Lower lobe of right lung (tissue), 2 donors: Measurements from ENCODE around the gene SETD3. TPM values are rescaled to one million over a fixed set of nuclear protein-coding genes. Genes with fewer than 3 reads are reported as not detected.
"Not testable (repeated sequence)": the region's sequence is repeated elsewhere in the genome, so short reads cannot be mapped to it uniquely, and the experiment has no call there.

Experiments
- ATAC-seq, 2 donors: fragments of 200-7000 bp; cut with Tn5 transposase; one replicate each; pipeline ENCODE4 v1.9.1; 2020 to 2022; ENCODE audit warnings: mild to moderate bottlenecking in 2 of 2, moderate library complexity in 2 of 2
- DNase-seq: peaks from one replicate; pipeline ENCODE4 v3.0.0-alpha.2; 2020
- H3K27ac ChIP-seq: fragments of 200-600 bp; one replicate; pipeline ENCODE4 v1.8.0; 2022
- H3K27me3 ChIP-seq: fragments of 200-600 bp; one replicate; pipeline ENCODE4 v1.8.0; 2022; ENCODE audit warnings: low read depth
- H3K36me3 ChIP-seq: fragments of 200-600 bp; one replicate; pipeline ENCODE4 v1.8.0; 2022; ENCODE audit warnings: mild to moderate bottlenecking
- H3K4me1 ChIP-seq: fragments of 200-600 bp; one replicate; pipeline ENCODE4 v1.8.0; 2022
- H3K4me3 ChIP-seq: fragments of 200-600 bp; one replicate; pipeline ENCODE4 v1.8.0; 2022; ENCODE audit warnings: mild to moderate bottlenecking
- H3K9me3 ChIP-seq: fragments of 200-600 bp; one replicate; pipeline ENCODE4 v1.8.0; 2022
- CTCF ChIP-seq: fragments of 200-600 bp; IDR thresholded peaks from one replicate; pipeline ENCODE4 v1.8.0; 2022; ENCODE audit warnings: antibody characterized with exemption, mild to moderate bottlenecking
- intact Hi-C: fragments of 100-400 bp; cut with DNase I; formaldehyde crosslinking; loops from one replicate; pipeline ENCODE4 v1.11.0; 2022
- total RNA-seq: library from RNA; stranded (reverse); fragmentation: NEBNext Ultra II Directional; extraction: Animal tissue kit (Norgen Biotek cat#: 25700); gene quantifications from one replicate; pipeline ENCODE4 v1.2.1, GENCODE V29; 2021
- donor health status: DM: no; HTN: yes; CAD: no; lungs with severe emphysema.

Gene SETD3
- total RNA-seq, 1 donor from 2014 or later = 78.7 TPM

- no peaks in the 10 kb centered on the region for H3K9me3 ChIP-seq
- no peak overlapping the region for H3K27ac ChIP-seq
- intact Hi-C loops = no loop called here
- TF ChIP-seq CTCF = no peak
- peaks cover 4% of the 10 kb centered on the region for H3K27me3 ChIP-seq
- ATAC-seq = no peak
- H3K4me1 ChIP-seq = no peaks in the 10 kb centered on the region
- no peak for DNase-seq
- no peaks in the 10 kb centered on the region for H3K36me3 ChIP-seq
- H3K4me3 ChIP-seq = no peak overlapping the region
These were observed 129.9 kb downstream of the SETD3 start for GRCh38 chr14:99350751-99351150.

- H3K27ac ChIP-seq = no peak overlapping the region
- no peak for ATAC-seq
These were observed 130.8 kb downstream of the SETD3 start for GRCh38 chr14:99349721-99350495.

DNA sequence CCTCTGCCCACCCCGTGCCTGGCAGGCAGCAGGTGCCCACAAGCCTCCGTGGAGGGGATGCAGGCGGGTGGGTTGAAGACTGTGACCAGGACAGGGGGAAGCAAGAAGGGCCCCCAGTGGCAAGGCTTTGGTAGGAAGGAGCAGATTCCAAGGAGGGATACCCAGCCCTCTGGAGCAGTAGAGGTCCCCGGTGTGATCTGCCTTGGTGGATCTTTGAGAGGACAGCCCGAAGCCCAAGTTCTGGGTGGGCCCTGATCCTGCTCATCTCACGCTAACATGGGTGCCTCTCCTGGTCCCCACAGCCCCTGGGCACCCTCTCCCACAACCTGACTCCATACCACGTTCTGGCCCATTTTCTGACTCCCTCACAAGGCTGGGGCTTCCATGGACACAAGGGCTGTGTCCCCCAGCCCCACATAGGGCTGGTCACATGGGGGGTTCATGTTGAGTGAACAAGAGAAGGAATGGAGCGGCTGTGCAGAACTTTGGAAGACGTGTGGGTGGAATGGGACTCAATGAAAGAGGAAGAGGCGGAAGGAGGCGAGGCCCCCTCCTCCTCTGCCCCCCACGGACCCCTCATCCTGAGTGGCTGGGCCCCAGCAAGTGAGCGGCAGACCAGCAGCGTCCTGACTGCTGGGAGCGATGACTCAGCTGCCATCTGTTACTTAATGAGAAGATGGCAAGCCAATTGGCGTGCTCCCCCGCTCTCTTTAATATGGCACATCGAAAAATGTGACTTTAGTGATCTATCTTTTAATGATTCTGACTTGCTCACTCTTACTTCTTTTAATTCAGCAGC is 131.6 kb downstream of the SETD3 start:
- Histone ChIP-seq H3K27me3 (peaks cover 4% of the 10 kb centered on the region), H3K9me3 (no peaks in the 10 kb centered on the region), H3K27ac (no peak overlapping the region), H3K36me3 (no peaks in the 10 kb centered on the region), H3K4me3 (no peak overlapping the region), H3K4me1 (no peaks in the 10 kb centered on the region)
- ATAC-seq = no peak
- DNase-seq = no peak
- intact Hi-C loops = no loop called here
- no peak for TF ChIP-seq CTCF

More at GRCh38 chr14:99349721-99350495, 130.8 kb downstream of the SETD3 start:
- Histone ChIP-seq H3K27me3 (peaks cover 4% of the 10 kb centered on the region), H3K4me1 (no peaks in the 10 kb centered on the region), H3K9me3 (no peaks in the 10 kb centered on the region), H3K36me3 (no peaks in the 10 kb centered on the region), H3K4me3 (no peak overlapping the region)
- TF ChIP-seq CTCF = no peak
- DNase-seq = no peak
- intact Hi-C loops = no loop called here

DNA sequence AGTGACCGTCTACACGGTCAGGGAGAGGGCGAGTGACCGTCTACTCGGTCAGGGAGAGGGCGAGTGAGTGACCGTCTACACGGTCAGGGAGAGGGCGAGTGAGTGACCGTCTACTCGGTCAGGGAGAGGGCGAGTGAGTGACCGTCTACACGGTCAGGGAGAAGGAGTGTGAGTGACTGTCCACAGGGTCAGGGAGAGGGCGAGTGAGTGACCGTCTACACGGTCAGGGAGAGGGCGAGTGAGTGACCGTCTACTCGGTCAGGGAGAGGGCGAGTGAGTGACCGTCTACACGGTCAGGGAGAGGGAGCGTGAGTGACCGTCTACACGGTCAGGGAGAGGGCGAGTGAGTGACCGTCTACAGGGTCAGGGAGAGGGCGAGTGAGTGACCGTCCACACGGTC is 132.4 kb downstream of the SETD3 start:
- intact Hi-C loops, H3K27ac ChIP-seq, H3K27me3 ChIP-seq, DNase-seq, H3K9me3 ChIP-seq, H3K36me3 ChIP-seq, ATAC-seq, H3K4me1 ChIP-seq, H3K4me3 ChIP-seq: not testable (repeated sequence)

Other genes starting within 250 kb of the SETD3 start
- 2.3 TPM for gene BCL11B, start 208.7 kb downstream of the SETD3 start, total RNA-seq
- gene CCNK, start 550 bp upstream of the SETD3 start, total RNA-seq = 53.6 TPM
- 15.3 TPM for gene CCDC85C, start 123.3 kb upstream of the SETD3 start, total RNA-seq
- 1.6 TPM for gene HHIPL1, start 164.3 kb upstream of the SETD3 start, total RNA-seq
- 0.62 TPM for gene CYP46A1, start 203.4 kb upstream of the SETD3 start, total RNA-seq